Bronchial epithelial cell (primary cell): ENCODE data around the gene GFOD2. TPM values are rescaled to one million over a fixed set of nuclear protein-coding genes. Genes with fewer than 3 reads are reported as not detected.

Experiments used
- DNase-seq: peaks from one replicate; pipeline ENCODE4 v3.0.0-alpha.2; 2010; ENCODE audit warnings: low read depth
- FAIRE-seq: peaks from 2 replicates; lab custom pipeline; 2011; peaks lifted over from hg19 to GRCh38; lab: Jason Lieb, UNC
- H3K27me3 ChIP-seq: 2 replicates; pipeline ENCODE4 v1.5.1; 2011; ENCODE audit warnings: low read length; ENCODE audit not compliant: control insufficient read depth, insufficient read depth
- H3K36me3 ChIP-seq: 2 replicates; pipeline ENCODE4 v1.5.1; 2011; ENCODE audit warnings: low read length; ENCODE audit not compliant: control insufficient read depth, insufficient read depth
- H3K4me3 ChIP-seq: 2 replicates; pipeline ENCODE4 v1.5.1; 2011; ENCODE audit warnings: mild to moderate bottlenecking, low read depth, low read length, control low read depth
- total RNA-seq: library from RNA; depleted of rRNA; stranded (reverse); fragments of >200 nt; gene quantifications from 2 replicates; pipeline ENCODE4 v1.2.1, GENCODE V29; 2014
- TF ChIP-seq, protein P1 (sequence below): IDR thresholded peaks from 2 replicates; pipeline ENCODE4 v1.5.1; 2011; ENCODE audit warnings: mild to moderate bottlenecking, moderate library complexity, low read length, control low read depth, inconsistent platforms; ENCODE audit not compliant: insufficient read depth, severe bottlenecking

The GFOD2 gene
- total RNA-seq, 1 donor from 2014 or later = 17.9 TPM

DNA sequence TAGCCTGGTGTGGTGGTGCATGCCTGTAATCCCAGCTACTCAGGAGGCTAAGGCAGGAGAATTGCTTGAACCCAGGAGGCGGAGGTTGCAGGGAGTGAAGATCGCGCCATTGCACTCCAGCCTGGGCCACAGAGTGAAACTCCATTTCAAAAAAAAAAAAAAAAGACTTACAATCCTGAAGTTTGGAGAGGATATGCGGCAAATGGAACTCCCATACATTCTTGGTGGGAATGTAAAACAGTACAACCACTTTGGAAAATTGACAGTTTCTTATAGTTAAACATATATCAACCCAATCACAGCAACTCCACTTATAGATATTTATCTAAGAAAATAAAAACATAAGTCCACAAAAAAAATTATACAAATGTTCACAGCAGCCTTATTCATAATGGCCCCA is 11.9 kb downstream of the GFOD2 start:
- H3K36me3 ChIP-seq = no peaks in the 10 kb centered on the region
- TF ChIP-seq, protein P1, sequence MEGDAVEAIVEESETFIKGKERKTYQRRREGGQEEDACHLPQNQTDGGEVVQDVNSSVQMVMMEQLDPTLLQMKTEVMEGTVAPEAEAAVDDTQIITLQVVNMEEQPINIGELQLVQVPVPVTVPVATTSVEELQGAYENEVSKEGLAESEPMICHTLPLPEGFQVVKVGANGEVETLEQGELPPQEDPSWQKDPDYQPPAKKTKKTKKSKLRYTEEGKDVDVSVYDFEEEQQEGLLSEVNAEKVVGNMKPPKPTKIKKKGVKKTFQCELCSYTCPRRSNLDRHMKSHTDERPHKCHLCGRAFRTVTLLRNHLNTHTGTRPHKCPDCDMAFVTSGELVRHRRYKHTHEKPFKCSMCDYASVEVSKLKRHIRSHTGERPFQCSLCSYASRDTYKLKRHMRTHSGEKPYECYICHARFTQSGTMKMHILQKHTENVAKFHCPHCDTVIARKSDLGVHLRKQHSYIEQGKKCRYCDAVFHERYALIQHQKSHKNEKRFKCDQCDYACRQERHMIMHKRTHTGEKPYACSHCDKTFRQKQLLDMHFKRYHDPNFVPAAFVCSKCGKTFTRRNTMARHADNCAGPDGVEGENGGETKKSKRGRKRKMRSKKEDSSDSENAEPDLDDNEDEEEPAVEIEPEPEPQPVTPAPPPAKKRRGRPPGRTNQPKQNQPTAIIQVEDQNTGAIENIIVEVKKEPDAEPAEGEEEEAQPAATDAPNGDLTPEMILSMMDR = no peak

DNA sequence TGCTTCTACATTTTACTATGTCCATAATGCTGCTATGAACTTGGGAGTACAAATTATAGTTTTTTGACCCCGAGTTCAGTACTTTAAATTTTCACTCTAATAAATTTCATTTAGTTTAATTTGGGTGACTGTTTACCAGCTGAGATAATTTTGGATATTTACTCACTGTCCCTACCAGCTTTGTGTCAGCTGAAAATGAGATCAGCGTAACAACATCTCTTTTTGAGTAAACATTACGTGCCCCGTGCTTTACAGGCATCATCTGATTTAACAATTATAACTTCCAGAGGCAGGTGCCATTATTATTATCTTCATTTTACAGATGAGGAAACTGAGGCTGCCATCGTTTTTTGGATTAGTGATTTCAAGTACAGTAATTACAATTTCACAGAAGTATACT is 15.0 kb downstream of the GFOD2 start:
- DNase-seq (no peak), FAIRE-seq (no peak)
- Histone ChIP-seq H3K36me3 (no peaks in the 10 kb centered on the region), H3K4me3 (no peak overlapping the region), H3K27me3 (no peaks in the 10 kb centered on the region)
- TF ChIP-seq, protein P1 = no peak

More for the DNA sequence above, 11.9 kb downstream of the GFOD2 start:
- DNase-seq = no peak
- no peak overlapping the region for H3K4me3 ChIP-seq
- no peaks in the 10 kb centered on the region for H3K27me3 ChIP-seq
- no peak for FAIRE-seq

DNA sequence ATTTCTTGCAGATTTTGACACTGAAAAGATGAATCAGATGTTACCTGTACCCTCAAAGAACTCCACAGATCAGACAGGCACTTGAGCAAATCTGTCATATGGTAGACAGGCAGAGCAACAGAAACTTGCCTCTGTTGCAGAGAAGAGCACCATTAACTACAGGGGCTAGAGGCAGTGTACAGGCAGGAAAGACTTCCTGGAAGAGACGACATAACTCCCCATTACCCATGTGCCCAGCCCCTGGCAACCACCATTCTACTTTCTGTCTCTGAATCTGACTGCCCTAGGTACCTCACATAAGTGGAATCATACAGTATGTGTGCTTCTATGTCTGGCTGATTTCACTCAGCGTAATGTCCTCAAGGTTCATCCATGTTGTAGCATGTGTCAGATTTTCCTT is 15.5 kb downstream of the GFOD2 start:
- FAIRE-seq = no peak
- TF ChIP-seq, protein P1 = no peak

DNA sequence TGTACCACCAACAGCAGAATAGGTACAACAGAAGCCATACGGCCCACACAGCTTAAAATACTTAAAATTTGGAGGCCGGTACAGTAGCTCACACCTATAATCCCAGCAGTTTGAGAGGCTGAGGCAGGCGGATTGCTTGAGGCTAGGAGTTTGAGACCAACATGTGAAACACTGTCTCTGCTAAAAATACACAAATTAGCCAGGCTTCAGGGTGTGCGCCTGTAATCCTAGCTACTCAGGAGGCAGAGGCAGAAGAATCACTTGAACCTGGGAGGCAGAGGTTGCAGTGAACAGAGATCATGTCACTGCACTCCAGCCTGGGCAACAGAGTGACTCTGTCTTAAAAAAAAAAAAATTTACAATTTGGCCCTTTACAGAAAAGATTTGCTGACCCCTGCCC is 17.0 kb downstream of the GFOD2 start:
- Histone ChIP-seq H3K4me3 (no peak overlapping the region), H3K27me3 (no peaks in the 10 kb centered on the region), H3K36me3 (no peaks in the 10 kb centered on the region)
- DNase-seq = no peak
- TF ChIP-seq, protein P1 = no peak
- no peak for FAIRE-seq

More for the DNA sequence above, 15.5 kb downstream of the GFOD2 start:
- H3K36me3 ChIP-seq = no peaks in the 10 kb centered on the region
- no peak overlapping the region for H3K4me3 ChIP-seq
- no peak for DNase-seq
- no peaks in the 10 kb centered on the region for H3K27me3 ChIP-seq

DNA sequence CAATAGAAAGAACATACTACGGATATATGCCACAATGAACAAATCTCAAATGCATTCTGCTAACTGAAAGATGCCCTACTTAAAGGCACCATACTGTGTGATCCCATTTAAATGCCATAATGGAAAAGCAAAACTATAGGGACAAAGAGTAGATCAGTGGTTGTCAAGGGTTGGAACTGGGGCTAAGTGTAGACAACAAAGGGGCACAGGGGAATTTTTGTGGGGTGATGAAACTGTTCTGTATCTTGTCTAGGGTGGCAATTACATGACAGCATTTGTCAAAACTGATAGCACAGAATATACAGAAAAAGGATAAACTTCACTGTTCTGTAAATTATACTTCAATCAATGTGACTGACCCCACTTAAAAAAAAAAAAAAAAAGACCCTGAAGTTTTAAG is 17.7 kb downstream of the GFOD2 start:
- H3K36me3 ChIP-seq = no peaks in the 10 kb centered on the region
- TF ChIP-seq, protein P1 = no peak
- no peak for FAIRE-seq

DNA sequence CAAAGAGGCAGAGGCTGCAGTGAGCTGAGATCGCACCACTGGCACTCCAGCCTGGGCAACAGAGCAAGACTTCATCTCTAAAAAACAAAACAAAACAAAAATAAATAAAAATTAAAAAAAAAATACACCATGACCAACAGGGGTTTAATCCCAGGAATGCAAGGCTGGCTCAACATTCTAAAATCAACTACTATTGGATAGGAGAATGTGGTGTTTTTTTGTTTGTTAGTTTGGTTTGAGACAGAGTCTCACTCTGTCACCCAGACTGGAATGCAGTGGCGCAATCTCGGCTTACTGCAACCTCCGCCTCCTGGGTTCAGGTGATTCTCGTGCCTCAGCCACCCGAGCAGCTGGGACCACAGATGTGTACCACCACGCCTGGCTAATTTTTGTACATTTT is 19.9 kb downstream of the GFOD2 start:
- Histone ChIP-seq H3K27me3 (no peaks in the 10 kb centered on the region), H3K36me3 (no peaks in the 10 kb centered on the region), H3K4me3 (no peak overlapping the region)
- TF ChIP-seq, protein P1 = no peak
- no peak for DNase-seq
- no peak for FAIRE-seq

More for the DNA sequence above, 17.7 kb downstream of the GFOD2 start:
- no peaks in the 10 kb centered on the region for H3K27me3 ChIP-seq
- no peak overlapping the region for H3K4me3 ChIP-seq
- no peak for DNase-seq
